BE2C (cell line): Measurements from ENCODE around the gene SNX24.

Experiments used
- DNase-seq: peaks from one replicate; pipeline ENCODE4 v3.0.0-alpha.2; 2020
- H3K27me3 ChIP-seq: fragments of 250-450 bp; sonication (Bioruptor Pico); 2 replicates; pipeline ENCODE4 v1.5.1; 2020; ENCODE audit warnings: mild to moderate bottlenecking
- H3K36me3 ChIP-seq: fragments of 250-450 bp; sonication (Bioruptor Pico); 2 replicates; pipeline ENCODE4 v1.5.1; 2020; ENCODE audit warnings: mild to moderate bottlenecking
- H3K4me1 ChIP-seq: fragments of 250-450 bp; sonication (Bioruptor Pico); 2 replicates; pipeline ENCODE4 v1.5.1; 2020
- H3K4me3 ChIP-seq: 2 replicates; pipeline ENCODE4 v1.5.1; 2011; ENCODE audit warnings: low read depth, low read length
- H3K9me3 ChIP-seq: fragments of 250-450 bp; sonication (Bioruptor Pico); 2 replicates; pipeline ENCODE4 v1.5.1; 2020
- CTCF ChIP-seq: IDR thresholded peaks from 2 replicates; pipeline ENCODE4 v1.5.1; 2012; ENCODE audit warnings: mild to moderate bottlenecking, low read depth, low read length

The SNX24 gene

DNA sequence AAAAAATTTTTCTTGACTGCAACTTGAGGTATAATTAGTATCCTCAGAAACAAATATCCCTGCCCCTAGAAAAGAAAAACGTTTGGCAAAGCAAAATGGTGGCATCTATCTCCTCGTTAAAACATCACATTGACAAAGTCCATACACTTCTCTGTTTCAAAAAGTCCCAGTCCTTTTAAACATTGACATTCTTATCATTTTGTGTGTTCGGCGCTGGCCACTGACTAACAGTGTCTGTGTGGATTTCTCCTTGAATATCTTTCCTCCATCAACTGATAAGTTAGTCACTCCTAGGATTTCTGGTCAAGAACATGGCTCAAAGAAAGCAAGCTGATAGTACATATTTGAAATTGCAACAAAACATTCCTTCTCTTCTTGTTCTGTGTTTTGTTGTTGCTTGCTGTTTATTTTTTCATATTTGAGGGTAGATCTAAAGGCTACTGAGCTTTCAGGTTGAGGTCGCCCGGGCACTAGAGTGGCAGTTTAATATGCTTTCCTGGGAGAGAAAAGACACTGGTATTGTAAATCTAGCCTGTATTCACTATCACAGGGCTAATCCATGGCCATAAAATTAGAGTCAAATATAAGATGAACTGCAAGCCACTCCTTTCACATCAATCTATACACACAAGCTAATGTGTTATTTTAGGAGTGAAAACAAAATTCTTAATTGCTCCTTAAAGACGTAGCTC, 199.7 kb downstream of the SNX24 start:
- H3K27me3 ChIP-seq: peaks cover 31% of the 10 kb centered on the region
- H3K9me3 ChIP-seq: no peaks in the 10 kb centered on the region
- DNase-seq: no peak
- no peak overlapping the region for H3K4me3 ChIP-seq
- H3K36me3 ChIP-seq: no peaks in the 10 kb centered on the region
- no peaks in the 10 kb centered on the region for H3K4me1 ChIP-seq
- no peak for TF ChIP-seq CTCF

DNA sequence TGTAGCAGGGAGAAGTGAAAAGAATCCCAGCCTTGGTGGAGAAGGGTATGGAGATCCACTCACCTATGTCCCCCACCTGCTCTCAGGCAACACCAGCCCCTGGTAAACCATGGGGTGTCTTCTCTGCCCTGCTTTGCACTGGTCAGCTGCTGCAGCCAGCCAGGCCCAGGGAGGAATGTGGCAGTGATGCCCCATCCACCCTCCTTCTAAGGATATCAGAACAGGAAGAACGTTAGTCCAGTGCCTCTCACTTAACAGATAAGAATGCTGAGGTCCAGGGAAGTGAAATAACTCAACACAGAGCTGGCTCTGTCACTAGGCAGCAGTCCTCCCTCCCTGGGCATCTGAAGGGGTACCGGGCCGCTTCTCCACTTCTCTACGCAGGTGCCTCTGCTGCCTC, 200.8 kb downstream of the SNX24 start:
- DNase-seq: no peak
- Histone ChIP-seq H3K4me1 (no peaks in the 10 kb centered on the region), H3K36me3 (no peaks in the 10 kb centered on the region), H3K4me3 (no peak overlapping the region), H3K9me3 (no peaks in the 10 kb centered on the region), H3K27me3 (peaks cover 30% of the 10 kb centered on the region)
- TF ChIP-seq CTCF: no peak

DNA sequence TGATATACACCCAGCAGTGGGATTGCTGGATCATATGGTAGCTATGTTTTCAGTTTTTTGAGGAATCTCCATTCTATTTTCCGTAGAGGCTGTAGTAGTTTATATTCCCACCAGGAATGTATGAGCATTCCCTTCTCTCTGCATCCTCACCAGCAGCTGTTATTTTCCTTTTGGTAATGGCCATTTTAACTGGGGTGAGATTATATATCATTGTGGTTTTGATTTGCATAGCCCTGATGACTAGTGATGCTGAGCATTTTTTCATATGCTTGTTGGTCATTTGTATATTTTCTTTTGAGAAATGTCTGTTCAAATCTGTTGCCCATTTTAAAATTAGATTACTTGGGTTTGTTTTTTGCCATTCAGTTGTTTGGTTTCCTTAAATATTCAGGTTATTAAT, 202.3 kb downstream of the SNX24 start:
- Histone ChIP-seq H3K27me3 (peaks cover 26% of the 10 kb centered on the region), H3K4me1 (no peaks in the 10 kb centered on the region), H3K36me3 (no peaks in the 10 kb centered on the region), H3K9me3 (no peaks in the 10 kb centered on the region), H3K4me3 (no peak overlapping the region)
- TF ChIP-seq CTCF: no peak
- DNase-seq: no peak

DNA sequence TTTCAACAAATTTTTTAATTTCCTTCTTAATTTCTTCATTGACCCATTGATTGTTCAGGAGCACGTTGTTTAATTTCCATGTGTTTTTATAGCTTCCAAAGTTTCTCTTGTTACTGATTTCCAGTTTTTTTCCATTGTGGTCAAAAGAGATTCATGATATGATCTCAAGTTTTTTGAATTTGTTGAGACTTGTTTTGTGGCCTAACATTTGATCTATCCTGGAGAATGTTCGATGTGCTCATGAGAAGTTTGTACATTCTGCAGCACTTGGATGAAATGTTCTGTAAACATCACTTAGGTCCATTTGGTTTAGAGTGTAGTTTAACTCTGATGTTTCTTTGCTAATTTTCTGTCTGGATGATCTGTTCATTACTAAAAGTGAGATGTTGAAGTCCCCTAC, 205.8 kb downstream of the SNX24 start:
- H3K4me1 ChIP-seq: no peaks in the 10 kb centered on the region
- no peak for TF ChIP-seq CTCF
- no peaks in the 10 kb centered on the region for H3K9me3 ChIP-seq
- H3K27me3 ChIP-seq: no peaks in the 10 kb centered on the region; the same call in 1 of the 2 replicates
- H3K36me3 ChIP-seq: no peaks in the 10 kb centered on the region
- DNase-seq: no peak
- no peak overlapping the region for H3K4me3 ChIP-seq
